T-helper 2 cell treated with Interferon-gamma antibody and Interleukin-4, amounts not matched to agents 5 μg/mL and 100 μg/mL, for 36 hours (primary cell): Measurements from ENCODE around the gene KRTAP1-5.
"Not testable (repeated sequence)": the region's sequence is repeated elsewhere in the genome, so short reads cannot be mapped to it uniquely, and the experiment has no call there.

Source experiments
- DNase-seq: peaks from one replicate; pipeline ENCODE4 v3.0.0; 2021; ENCODE audit warnings: low spot score
- H3K27ac Mint-ChIP-seq: one replicate; pipeline ENCODE4 v1.8.0; 2021; ENCODE audit warnings: mild to moderate bottlenecking, mixed read lengths
- H3K27me3 Mint-ChIP-seq: one replicate; pipeline ENCODE4 v1.8.0; 2021; ENCODE audit warnings: low read depth, mixed read lengths
- H3K36me3 Mint-ChIP-seq: one replicate; pipeline ENCODE4 v1.8.0; 2021; ENCODE audit warnings: low read depth, mixed read lengths
- H3K4me1 Mint-ChIP-seq: one replicate; pipeline ENCODE4 v1.8.0; 2021; ENCODE audit warnings: low read depth, mixed read lengths
- H3K4me3 Mint-ChIP-seq: one replicate; pipeline ENCODE4 v1.8.0; 2022; ENCODE audit warnings: mild to moderate bottlenecking, moderate library complexity, mixed read lengths
- H3K9me3 Mint-ChIP-seq: one replicate; pipeline ENCODE4 v1.8.0; 2021; ENCODE audit warnings: mixed read lengths

The KRTAP1-5 gene

GRCh38 chr17:41059276-41060051, 32.5 kb upstream of the KRTAP1-5 start:
- not testable (repeated sequence) for H3K4me1 Mint-ChIP-seq, H3K36me3 Mint-ChIP-seq, H3K27ac Mint-ChIP-seq, DNase-seq, H3K4me3 Mint-ChIP-seq, H3K9me3 Mint-ChIP-seq
- peaks cover 29% of the 10 kb centered on the region for H3K27me3 Mint-ChIP-seq

GRCh38 chr17:41058741-41059140, 31.7 kb upstream of the KRTAP1-5 start:
- Mint-ChIP-seq H3K4me3 (no peak overlapping the region), H3K4me1 (no peaks in the 10 kb centered on the region), H3K27ac (no peak overlapping the region), H3K27me3 (peaks cover 30% of the 10 kb centered on the region), H3K9me3 (peaks cover 6% of the 10 kb centered on the region), H3K36me3 (no peaks in the 10 kb centered on the region)
- no peak for DNase-seq

- Mint-ChIP-seq H3K4me3 (no peak overlapping the region), H3K27ac (no peak overlapping the region), H3K9me3 (peaks cover 6% of the 10 kb centered on the region), H3K27me3 (peaks cover 33% of the 10 kb centered on the region), H3K4me1 (no peaks in the 10 kb centered on the region), H3K36me3 (no peaks in the 10 kb centered on the region)
- DNase-seq: no peak
Observed at GRCh38 chr17:41057547-41057946, 30.5 kb upstream of the KRTAP1-5 start.

GRCh38 chr17:41055130-41055529, 28.1 kb upstream of the KRTAP1-5 start, which contains the start of gene KRTAP2-2:
KRTAP2-2 (minus strand) TSS chr17:41055230; CDS start chr17:41055211, 19 bp downstream.
- H3K4me1 Mint-ChIP-seq: not testable (repeated sequence)

GRCh38 chr17:41054556-41054955, 27.5 kb upstream of the KRTAP1-5 start:
- not testable (repeated sequence) for H3K4me3 Mint-ChIP-seq, H3K36me3 Mint-ChIP-seq, H3K4me1 Mint-ChIP-seq, DNase-seq, H3K27ac Mint-ChIP-seq, H3K9me3 Mint-ChIP-seq
- H3K27me3 Mint-ChIP-seq: peaks cover 21% of the 10 kb centered on the region

More at GRCh38 chr17:41055130-41055529, 28.1 kb upstream of the KRTAP1-5 start, which contains the start of gene KRTAP2-2:
- not testable (repeated sequence) for H3K36me3 Mint-ChIP-seq, H3K4me3 Mint-ChIP-seq, H3K9me3 Mint-ChIP-seq, H3K27ac Mint-ChIP-seq, DNase-seq
- peaks cover 22% of the 10 kb centered on the region for H3K27me3 Mint-ChIP-seq

- H3K4me3 Mint-ChIP-seq: no peak overlapping the region
- peaks cover 6% of the 10 kb centered on the region for H3K9me3 Mint-ChIP-seq
- peaks cover 16% of the 10 kb centered on the region for H3K27me3 Mint-ChIP-seq
- H3K36me3 Mint-ChIP-seq: no peaks in the 10 kb centered on the region
- H3K27ac Mint-ChIP-seq: no peak overlapping the region
- H3K4me1 Mint-ChIP-seq: no peaks in the 10 kb centered on the region
- DNase-seq: no peak
Observed at GRCh38 chr17:41054025-41054424, 27.0 kb upstream of the KRTAP1-5 start.

GRCh38 chr17:41052566-41052965, 25.6 kb upstream of the KRTAP1-5 start:
- peaks cover 9% of the 10 kb centered on the region for H3K27me3 Mint-ChIP-seq
- DNase-seq: no peak
- peaks cover 4% of the 10 kb centered on the region for H3K9me3 Mint-ChIP-seq
- no peak overlapping the region for H3K4me3 Mint-ChIP-seq
- H3K27ac Mint-ChIP-seq: no peak overlapping the region
- H3K36me3 Mint-ChIP-seq: no peaks in the 10 kb centered on the region
- no peaks in the 10 kb centered on the region for H3K4me1 Mint-ChIP-seq

- Mint-ChIP-seq H3K27me3 (peaks cover 9% of the 10 kb centered on the region), H3K4me3 (no peak overlapping the region), H3K36me3 (no peaks in the 10 kb centered on the region), H3K9me3 (no peaks in the 10 kb centered on the region), H3K4me1 (no peaks in the 10 kb centered on the region), H3K27ac (no peak overlapping the region)
- no peak for DNase-seq
Observed at GRCh38 chr17:41049110-41049509, 22.1 kb upstream of the KRTAP1-5 start.

- no peak for DNase-seq
- Mint-ChIP-seq H3K27me3 (peaks cover 12% of the 10 kb centered on the region), H3K9me3 (peaks cover 3% of the 10 kb centered on the region), H3K27ac (no peak overlapping the region), H3K4me3 (no peak overlapping the region), H3K36me3 (no peaks in the 10 kb centered on the region), H3K4me1 (no peaks in the 10 kb centered on the region)
Observed at GRCh38 chr17:41048441-41048840, 21.4 kb upstream of the KRTAP1-5 start.

GRCh38 chr17:41046735-41047465, 19.9 kb upstream of the KRTAP1-5 start, which contains the start of gene KRTAP2-1:
KRTAP2-1 (minus strand) TSS chr17:41047316; CDS start chr17:41047267, 49 bp downstream.
- H3K36me3 Mint-ChIP-seq, H3K4me3 Mint-ChIP-seq, H3K4me1 Mint-ChIP-seq, H3K27ac Mint-ChIP-seq, H3K9me3 Mint-ChIP-seq, DNase-seq, H3K27me3 Mint-ChIP-seq: not testable (repeated sequence)

GRCh38 chr17:41042953-41043352, 15.9 kb upstream of the KRTAP1-5 start:
- H3K36me3 Mint-ChIP-seq: no peaks in the 10 kb centered on the region

GRCh38 chr17:41040783-41041571, 14.0 kb upstream of the KRTAP1-5 start, which contains the start of gene KRTAP1-1:
KRTAP1-1 (minus strand) TSS chr17:41041450; CDS start chr17:41041397, 53 bp downstream.
- peak within 1 kb of the TSS; percentile 26 for H3K27ac Mint-ChIP-seq
- DNase-seq, H3K9me3 Mint-ChIP-seq, H3K27me3 Mint-ChIP-seq, H3K4me3 Mint-ChIP-seq, H3K4me1 Mint-ChIP-seq, H3K36me3 Mint-ChIP-seq: not testable (repeated sequence)

More at GRCh38 chr17:41042953-41043352, 15.9 kb upstream of the KRTAP1-5 start:
- no peak for DNase-seq
- H3K27me3 Mint-ChIP-seq: peaks cover 6% of the 10 kb centered on the region
- no peak overlapping the region for H3K27ac Mint-ChIP-seq
- H3K4me1 Mint-ChIP-seq: no peaks in the 10 kb centered on the region
- H3K4me3 Mint-ChIP-seq: no peak overlapping the region
- H3K9me3 Mint-ChIP-seq: peaks cover 5% of the 10 kb centered on the region

- Mint-ChIP-seq H3K36me3 (no peaks in the 10 kb centered on the region), H3K4me3 (no peak overlapping the region), H3K4me1 (no peaks in the 10 kb centered on the region), H3K9me3 (no peaks in the 10 kb centered on the region), H3K27me3 (peaks cover 3% of the 10 kb centered on the region), H3K27ac (no peak overlapping the region)
- DNase-seq: no peak
Observed at GRCh38 chr17:41037853-41038350, 10.9 kb upstream of the KRTAP1-5 start.
